HCT116 (cell line): Measurements from ENCODE around the gene HOXD13. TPM values are rescaled to one million over a fixed set of nuclear protein-coding genes. Genes with fewer than 3 reads are reported as not detected.

Source experiments
- ATAC-seq: fragments of 200-7000 bp; cut with Tn5 transposase; 2 replicates; pipeline ENCODE4 v1.9.1; 2020; ENCODE audit warnings: mild to moderate bottlenecking, moderate library complexity
- BruUV-seq: library from RNA; stranded (reverse); fragments of 400-500 nt; replicated peaks from 2 replicates; lab custom pipeline; 2021; lab: Mats Ljungman, UMichigan
- CTCF ChIA-PET: fragments of 300-600 bp; sonication (Branson Sonifier 250); formaldehyde crosslinking; loops from one replicate; lab custom pipeline; 2021; ENCODE audit warnings: antibody characterized with exemption; lab: Charles Lee
- POLR2A ChIA-PET: fragments of 300-600, 350-600 bp; sonication (Branson Sonifier 250); formaldehyde crosslinking; loops from one replicate; lab custom pipeline; 2021; ENCODE audit warnings: antibody characterized with exemption; lab: Charles Lee
- RAD21 ChIA-PET, 2 experiments: fragments of 300-600 bp; sonication (Branson Sonifier 250); formaldehyde crosslinking; loops; one replicate each; lab custom pipeline; 2023; ENCODE audit warnings: low total read pairs in 2 of 2; ENCODE audit not compliant: uncharacterized antibody in 2 of 2, unreplicated experiment in 2 of 2, low non-redundant PET in 1 of 2; lab: Charles Lee
- DNase-seq: peaks from one replicate; pipeline ENCODE4 v3.0.0-alpha.2; 2010; ENCODE audit warnings: low read depth, low spot score
- H2AFZ ChIP-seq: fragments of 200-600 bp; shearing (Covaris generic), sonication (generic); 2 replicates; pipeline ENCODE4 v1.6.1; 2017; ENCODE audit warnings: low read depth, mixed run types, mixed read lengths, antibody characterized with exemption, low read length; ENCODE audit not compliant: poor library complexity, severe bottlenecking
- H3K27ac ChIP-seq: 2 replicates; pipeline ENCODE4 v1.5.1; 2012; ENCODE audit warnings: low read depth, low read length
- H3K27me3 ChIP-seq: fragments of 200-600 bp; sonication (generic); 2 replicates; pipeline ENCODE4 v1.6.1; 2016; ENCODE audit warnings: mixed run types, low read length, mixed read lengths; ENCODE audit not compliant: insufficient read depth
- H3K36me3 ChIP-seq, 2 experiments: fragments of 200-500 bp in 1 of 2; fragments of 200-600 bp in 1 of 2; sonication (Bioruptor generic) in 1 of 2; sonication (generic) in 1 of 2; 2 replicates each; pipeline versions ENCODE4 v1.5.1 to v1.6.1; 2014 to 2016; ENCODE audit warnings: low read length in 2 of 2, inconsistent platforms in 1 of 2, mixed read lengths in 1 of 2, mixed run types in 1 of 2; ENCODE audit not compliant: insufficient read depth in 2 of 2, control insufficient read depth in 1 of 2
- H3K4me1 ChIP-seq, 2 experiments: fragments of 200-600 bp in 1 of 2; sonication (generic) in 1 of 2; 2 replicates each; pipeline versions ENCODE4 v1.5.1 to v1.6.1; 2012 to 2017; ENCODE audit warnings: low read length in 2 of 2, inconsistent platforms in 1 of 2, mild to moderate bottlenecking in 1 of 2, mixed read lengths in 1 of 2, mixed run types in 1 of 2, moderate library complexity in 1 of 2; ENCODE audit not compliant: insufficient read depth in 2 of 2, control insufficient read depth in 1 of 2
- H3K4me2 ChIP-seq: fragments of 200-600 bp; sonication (generic); 2 replicates; pipeline ENCODE4 v1.6.1; 2017; ENCODE audit warnings: mixed run types, low read length, mixed read lengths
- H3K4me3 ChIP-seq, 2 experiments: fragments of 200-600 bp in 1 of 2; sonication (generic) in 1 of 2; replicated peaks in 1 of 2; 2 replicates each; pipeline ENCODE4 v1.5.1; 2011 to 2016; ENCODE audit warnings: low read length in 2 of 2, control low read depth in 1 of 2, low read depth in 1 of 2, mild to moderate bottlenecking in 1 of 2, mixed read lengths in 1 of 2, mixed run types in 1 of 2
- H3K79me2 ChIP-seq: fragments of 200-600 bp; sonication (generic); 2 replicates; pipeline ENCODE4 v1.6.1; 2017; ENCODE audit warnings: mild to moderate bottlenecking, mixed run types, low read length, moderate library complexity, mixed read lengths; ENCODE audit not compliant: insufficient read depth
- H3K9ac ChIP-seq: fragments of 200-600 bp; sonication (generic); 2 replicates; pipeline ENCODE4 v1.6.1; 2016; ENCODE audit warnings: low read length, mixed read lengths
- H3K9me2 ChIP-seq: fragments of 200-600 bp; sonication (generic), shearing (Covaris generic); 2 replicates; pipeline ENCODE4 v1.6.1; 2017; ENCODE audit warnings: mixed run types, mild to moderate bottlenecking, moderate library complexity; ENCODE audit not compliant: insufficient read depth
- H3K9me3 ChIP-seq, 2 experiments: fragments of 200-500 bp in 1 of 2; fragments of 200-600 bp in 1 of 2; sonication (Bioruptor generic) in 1 of 2; sonication (generic) in 1 of 2; 2 replicates each; pipeline ENCODE4 v1.6.1; 2014 to 2017; ENCODE audit warnings: low read length in 2 of 2, mixed read lengths in 2 of 2, inconsistent platforms in 1 of 2, low read depth in 1 of 2, mild to moderate bottlenecking in 1 of 2, mixed run types in 1 of 2, moderate library complexity in 1 of 2; ENCODE audit not compliant: control insufficient read depth in 1 of 2, insufficient read depth in 1 of 2
- H4K20me1 ChIP-seq: fragments of 200-600 bp; sonication (generic), shearing (Covaris generic); 2 replicates; pipeline ENCODE4 v1.6.1; 2017; ENCODE audit warnings: mixed run types, mild to moderate bottlenecking, moderate library complexity; ENCODE audit not compliant: insufficient read depth
- CEBPB ChIP-seq: IDR thresholded peaks from 2 replicates; pipeline ENCODE4 v1.6.1; 2012; ENCODE audit warnings: low read depth
- EZH2 ChIP-seq: fragments of 200-600 bp; sonication (generic); IDR thresholded peaks from 2 replicates; pipeline ENCODE4 v1.6.1; 2017; ENCODE audit warnings: antibody characterized with exemption, mixed run types
- POLR2A ChIP-seq: IDR thresholded peaks from 2 replicates; pipeline ENCODE4 v1.7.0; 2011; ENCODE audit warnings: borderline replicate concordance; ENCODE audit not compliant: insufficient read depth, insufficient read length; ENCODE audit errors: extremely low read depth
- RAD21 ChIP-seq: IDR thresholded peaks from 2 replicates; pipeline ENCODE4 v1.6.1; 2012; ENCODE audit warnings: low read depth, mild to moderate bottlenecking
- REST ChIP-seq: IDR thresholded peaks from 2 replicates; pipeline ENCODE4 v1.6.1; 2012; ENCODE audit warnings: low read depth
- SP1 ChIP-seq: IDR thresholded peaks from 2 replicates; pipeline ENCODE4 v1.6.1; 2012; ENCODE audit warnings: low read depth
- TCF7L2 ChIP-seq: IDR thresholded peaks from 2 replicates; pipeline ENCODE4 v1.7.0; 2011; ENCODE audit warnings: borderline replicate concordance, inconsistent platforms; ENCODE audit not compliant: insufficient read depth, insufficient read length; ENCODE audit errors: extremely low read depth
- intact Hi-C: fragments of 100-400 bp; cut with micrococcal nuclease; formaldehyde crosslinking; loops from 2 replicates; pipeline ENCODE4 v1.10.0; 2022
- total RNA-seq: library from RNA; stranded (reverse); gene quantifications from one replicate; pipeline ENCODE4 v1.2.1, GENCODE V29; 2021; ENCODE audit not compliant: unreplicated experiment
- TF ChIP-seq, protein P1 (sequence below), 3 experiments: fragments of 200-600 bp in 1 of 3; sonication (generic) in 1 of 3; IDR thresholded peaks in 2 of 3; conservative IDR thresholded peaks in 1 of 3; 2 replicates each; pipeline ENCODE4 v1.5.1; 2012 to 2017; ENCODE audit warnings: low read depth in 2 of 3, low read length in 2 of 3, antibody characterized with exemption in 1 of 3, borderline replicate concordance in 1 of 3, control low read depth in 1 of 3, mild to moderate bottlenecking in 1 of 3, mixed read lengths in 1 of 3, mixed run types in 1 of 3, moderate library complexity in 1 of 3; ENCODE audit not compliant: insufficient read depth in 1 of 3

Gene HOXD13
- total RNA-seq, 1 experiment from 2014 or later: not detected

DNA sequence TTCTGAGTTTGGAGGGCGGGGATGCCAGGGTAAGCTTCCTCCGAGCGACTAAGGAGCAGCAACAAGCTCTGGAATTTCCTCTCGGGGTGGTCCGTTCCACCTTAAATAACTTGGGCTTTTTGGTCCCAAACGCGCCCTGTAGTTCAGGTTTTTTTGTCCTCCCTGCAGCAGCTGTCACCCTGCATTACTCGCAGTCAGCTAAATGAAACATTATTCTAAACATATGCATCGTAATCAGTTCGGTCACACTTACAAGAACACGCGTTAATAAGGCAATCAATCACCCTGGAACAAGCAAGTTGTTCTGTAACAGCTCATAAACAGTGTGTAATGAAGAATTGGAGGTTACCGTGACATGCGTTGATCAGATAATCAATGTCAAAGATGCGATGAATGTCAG is 17.0 kb upstream of the HOXD13 start:
- Histone ChIP-seq H3K9ac (no peak overlapping the region), H3K9me3 (no peaks in the 10 kb centered on the region), H3K27me3 (no peaks in the 10 kb centered on the region), H3K4me3 (no peak overlapping the region), H3K36me3 (no peaks in the 10 kb centered on the region), H2AFZ (no peak overlapping the region)
- CTCF ChIA-PET: no interaction called here
- no peak for ATAC-seq
- TF ChIP-seq EZH2 (no peak), POLR2A (no peak), SP1 (no peak), TCF7L2 (no peak), CEBPB (no peak), RAD21 (no peak)
- TF ChIP-seq, all 23 proteins: peak for 0
- no TSS peak for BruUV-seq
- Histone ChIP-seq H3K79me2 (no peaks in the 10 kb centered on the region), H3K27ac (no peak overlapping the region), H3K4me2 (no peak overlapping the region), H3K9me2 (no peaks in the 10 kb centered on the region), H3K4me1 (no peaks in the 10 kb centered on the region), H4K20me1 (no peaks in the 10 kb centered on the region)
- intact Hi-C loops: no loop called here
- DNase-seq: no peak
- ChIA-PET RAD21 (no interaction called here), POLR2A (interaction anchor here (0.6 kb wide), 1 partner anchor 702 kb away, joined by 3 read pairs; no protein-coding TSS in a partner anchor)

DNA sequence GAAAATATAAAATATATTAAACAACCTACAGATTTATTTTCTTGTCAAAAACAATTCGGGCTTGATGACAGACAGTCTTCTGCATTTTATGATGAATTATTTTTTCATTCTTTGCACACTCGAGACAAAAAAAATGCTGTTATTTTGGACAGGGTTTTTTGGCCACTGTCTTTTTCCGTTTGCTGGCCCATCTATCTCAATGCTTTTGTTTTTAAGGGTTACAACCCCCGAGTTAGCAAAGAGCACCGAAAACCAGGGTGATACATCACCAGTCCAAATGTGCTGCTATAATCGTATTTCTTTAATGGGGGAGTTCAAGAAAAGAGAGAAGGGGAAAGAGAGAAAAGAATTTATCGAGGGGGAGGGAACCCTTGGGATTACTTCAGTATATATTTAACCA is 16.5 kb upstream of the HOXD13 start:
- Histone ChIP-seq H3K9me3 (no peaks in the 10 kb centered on the region), H3K4me3 (no peak overlapping the region), H4K20me1 (no peaks in the 10 kb centered on the region), H3K36me3 (no peaks in the 10 kb centered on the region), H3K27ac (no peak overlapping the region), H3K9ac (no peak overlapping the region), H3K27me3 (no peaks in the 10 kb centered on the region), H2AFZ (no peak overlapping the region), H3K4me1 (no peaks in the 10 kb centered on the region), H3K4me2 (no peak overlapping the region), H3K79me2 (no peaks in the 10 kb centered on the region), H3K9me2 (no peaks in the 10 kb centered on the region)
- intact Hi-C loops: no loop called here
- TF ChIP-seq, protein P1, sequence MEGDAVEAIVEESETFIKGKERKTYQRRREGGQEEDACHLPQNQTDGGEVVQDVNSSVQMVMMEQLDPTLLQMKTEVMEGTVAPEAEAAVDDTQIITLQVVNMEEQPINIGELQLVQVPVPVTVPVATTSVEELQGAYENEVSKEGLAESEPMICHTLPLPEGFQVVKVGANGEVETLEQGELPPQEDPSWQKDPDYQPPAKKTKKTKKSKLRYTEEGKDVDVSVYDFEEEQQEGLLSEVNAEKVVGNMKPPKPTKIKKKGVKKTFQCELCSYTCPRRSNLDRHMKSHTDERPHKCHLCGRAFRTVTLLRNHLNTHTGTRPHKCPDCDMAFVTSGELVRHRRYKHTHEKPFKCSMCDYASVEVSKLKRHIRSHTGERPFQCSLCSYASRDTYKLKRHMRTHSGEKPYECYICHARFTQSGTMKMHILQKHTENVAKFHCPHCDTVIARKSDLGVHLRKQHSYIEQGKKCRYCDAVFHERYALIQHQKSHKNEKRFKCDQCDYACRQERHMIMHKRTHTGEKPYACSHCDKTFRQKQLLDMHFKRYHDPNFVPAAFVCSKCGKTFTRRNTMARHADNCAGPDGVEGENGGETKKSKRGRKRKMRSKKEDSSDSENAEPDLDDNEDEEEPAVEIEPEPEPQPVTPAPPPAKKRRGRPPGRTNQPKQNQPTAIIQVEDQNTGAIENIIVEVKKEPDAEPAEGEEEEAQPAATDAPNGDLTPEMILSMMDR (IDR thresholded peaks at IDR 0.05 in 2 of 3, conservative IDR thresholded peaks at IDR 0.05 in 1 of 3; ENCODE audit: borderline replicate concordance in 1 of 3, insufficient read depth in 1 of 3, low read depth in 2 of 3, low read length in 2 of 3): no peak
- TF ChIP-seq REST: no peak
- ChIA-PET CTCF (no interaction called here), POLR2A (no interaction called here), RAD21 (no interaction called here)
- BruUV-seq: no TSS peak
- ATAC-seq (no peak), DNase-seq (no peak)
